ENCODE measurements around the gene MACC1. TPM values are rescaled to one million over a fixed set of nuclear protein-coding genes. Genes with fewer than 3 reads are reported as not detected.

Gene MACC1
- total and polyA plus RNA-seq, 4 donors = 2.8 to 45.2 (median 14.7) TPM

DNA sequence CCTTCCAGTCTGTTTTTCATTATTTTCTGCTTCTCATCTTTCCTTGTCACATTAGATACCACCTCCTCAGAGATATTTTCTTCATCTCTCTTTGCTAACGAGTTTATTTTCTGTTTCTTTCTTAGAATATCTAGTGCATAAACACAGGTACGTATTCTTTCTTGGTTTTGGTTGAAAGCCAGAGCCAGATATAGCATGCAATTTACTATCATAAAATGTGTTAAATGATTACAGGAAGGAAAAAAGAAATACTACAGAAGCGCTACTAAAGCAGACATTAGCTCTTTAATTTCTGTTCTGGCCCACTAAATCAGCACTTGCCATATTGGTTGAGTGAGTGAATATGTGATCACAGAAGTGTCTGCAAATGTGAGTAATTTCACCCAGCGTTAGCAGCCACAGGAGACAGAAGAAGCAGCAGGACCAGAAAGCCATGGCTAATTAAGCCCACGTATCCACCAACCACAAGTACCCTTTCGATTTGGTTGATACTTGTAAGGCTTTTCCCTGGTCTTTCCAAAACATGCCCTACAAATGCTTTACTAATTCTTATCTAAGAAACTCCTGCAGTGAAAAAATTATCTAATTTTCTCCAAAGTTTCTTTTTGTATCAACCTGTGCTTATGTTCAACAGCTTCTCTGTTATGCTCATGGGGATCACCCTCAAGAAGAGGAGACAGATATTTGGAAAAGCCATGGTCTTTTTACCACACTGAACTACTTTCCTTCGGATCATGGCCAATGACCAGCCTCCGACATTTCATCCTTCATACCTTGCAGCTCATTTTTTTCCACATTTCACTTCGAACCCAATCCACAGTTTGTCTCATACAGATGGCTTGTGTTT, 23.1 kb upstream of the MACC1 start:
- DNase-seq (no peak), ATAC-seq (ENCODE audit: insufficient read depth, low FRiP score) (no peak)
- 86 to 91% methylated on average over 9 of the region's 9 CpGs for WGBS, 2 donors
- Histone ChIP-seq H3K9me3 (ENCODE audit: control insufficient read depth in 4 of 4, insufficient read depth in 3 of 4, low read length in 3 of 4) (no peaks in the 10 kb centered on the region), H3K9ac (ENCODE audit: insufficient read depth in 1 of 2, low read length in 2 of 2) (no peak overlapping the region), H3K4me1 (ENCODE audit: control insufficient read depth in 5 of 5, insufficient read depth in 5 of 5, low read length in 5 of 5) (no peaks in the 10 kb centered on the region), H3K4me3 (no peak overlapping the region), H3K27me3 (ENCODE audit: control insufficient read depth in 3 of 3, insufficient read depth in 3 of 3, low read length in 2 of 3) (no peaks in the 10 kb centered on the region), H3K36me3 (ENCODE audit: control insufficient read depth in 4 of 4, insufficient read depth in 4 of 4, low read length in 4 of 4) (no peaks in the 10 kb centered on the region), H3K27ac (ENCODE audit: low read depth in 1 of 2, low read length in 1 of 2) (no peak overlapping the region)
- TF ChIP-seq, protein P1, sequence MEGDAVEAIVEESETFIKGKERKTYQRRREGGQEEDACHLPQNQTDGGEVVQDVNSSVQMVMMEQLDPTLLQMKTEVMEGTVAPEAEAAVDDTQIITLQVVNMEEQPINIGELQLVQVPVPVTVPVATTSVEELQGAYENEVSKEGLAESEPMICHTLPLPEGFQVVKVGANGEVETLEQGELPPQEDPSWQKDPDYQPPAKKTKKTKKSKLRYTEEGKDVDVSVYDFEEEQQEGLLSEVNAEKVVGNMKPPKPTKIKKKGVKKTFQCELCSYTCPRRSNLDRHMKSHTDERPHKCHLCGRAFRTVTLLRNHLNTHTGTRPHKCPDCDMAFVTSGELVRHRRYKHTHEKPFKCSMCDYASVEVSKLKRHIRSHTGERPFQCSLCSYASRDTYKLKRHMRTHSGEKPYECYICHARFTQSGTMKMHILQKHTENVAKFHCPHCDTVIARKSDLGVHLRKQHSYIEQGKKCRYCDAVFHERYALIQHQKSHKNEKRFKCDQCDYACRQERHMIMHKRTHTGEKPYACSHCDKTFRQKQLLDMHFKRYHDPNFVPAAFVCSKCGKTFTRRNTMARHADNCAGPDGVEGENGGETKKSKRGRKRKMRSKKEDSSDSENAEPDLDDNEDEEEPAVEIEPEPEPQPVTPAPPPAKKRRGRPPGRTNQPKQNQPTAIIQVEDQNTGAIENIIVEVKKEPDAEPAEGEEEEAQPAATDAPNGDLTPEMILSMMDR (IDR thresholded peaks at IDR 0.05; ENCODE audit: control extremely low read depth, extremely low read depth) = no peak

DNA sequence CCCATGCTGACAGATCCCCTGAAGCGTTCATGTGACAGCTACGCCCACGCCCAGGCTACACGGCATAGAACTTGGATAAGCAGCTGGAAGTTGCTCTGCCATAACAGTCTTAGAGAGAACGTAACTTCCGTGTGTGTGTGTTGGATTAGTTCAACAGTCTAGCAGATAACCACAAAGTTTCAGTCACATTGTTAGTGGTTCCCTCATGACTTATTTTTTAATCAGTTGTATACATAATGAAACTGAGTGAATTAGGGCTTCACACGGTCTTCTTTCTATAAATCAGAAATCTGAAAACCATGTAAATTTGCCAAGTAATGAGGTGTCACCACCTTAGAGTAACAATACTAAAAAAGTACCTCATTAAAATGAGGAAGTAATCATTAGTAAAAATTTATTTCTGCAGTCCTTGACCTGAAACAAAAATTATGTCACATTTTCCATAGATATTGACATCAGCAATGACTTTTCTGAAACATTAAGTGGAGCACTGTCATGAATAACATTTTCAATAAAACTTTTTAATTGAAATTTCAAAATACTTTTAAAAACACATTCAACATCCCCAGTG, 21.7 kb upstream of the MACC1 start:
- ATAC-seq (ENCODE audit: insufficient read depth, low FRiP score) (no peak), DNase-seq (no peak)
- H3K9me3 ChIP-seq (ENCODE audit: control insufficient read depth in 4 of 4, insufficient read depth in 3 of 4, low read length in 3 of 4) = no peaks in the 10 kb centered on the region
- no peak overlapping the region for H3K4me3 ChIP-seq
- WGBS, 2 donors = 50 to 64% methylated on average over 7 of the region's 7 CpGs
- TF ChIP-seq, protein P1 (IDR thresholded peaks at IDR 0.05; ENCODE audit: control extremely low read depth, extremely low read depth) = no peak
- no peak overlapping the region for H3K9ac ChIP-seq (ENCODE audit: insufficient read depth in 1 of 2, low read length in 2 of 2)
- no peaks in the 10 kb centered on the region for H3K27me3 ChIP-seq (ENCODE audit: control insufficient read depth in 3 of 3, insufficient read depth in 3 of 3, low read length in 2 of 3)
- H3K27ac ChIP-seq (ENCODE audit: low read depth in 1 of 2, low read length in 1 of 2) = no peak overlapping the region
- no peaks in the 10 kb centered on the region for H3K4me1 ChIP-seq (ENCODE audit: control insufficient read depth in 5 of 5, insufficient read depth in 5 of 5, low read length in 5 of 5)
- no peaks in the 10 kb centered on the region for H3K36me3 ChIP-seq (ENCODE audit: control insufficient read depth in 4 of 4, insufficient read depth in 4 of 4, low read length in 4 of 4)

DNA sequence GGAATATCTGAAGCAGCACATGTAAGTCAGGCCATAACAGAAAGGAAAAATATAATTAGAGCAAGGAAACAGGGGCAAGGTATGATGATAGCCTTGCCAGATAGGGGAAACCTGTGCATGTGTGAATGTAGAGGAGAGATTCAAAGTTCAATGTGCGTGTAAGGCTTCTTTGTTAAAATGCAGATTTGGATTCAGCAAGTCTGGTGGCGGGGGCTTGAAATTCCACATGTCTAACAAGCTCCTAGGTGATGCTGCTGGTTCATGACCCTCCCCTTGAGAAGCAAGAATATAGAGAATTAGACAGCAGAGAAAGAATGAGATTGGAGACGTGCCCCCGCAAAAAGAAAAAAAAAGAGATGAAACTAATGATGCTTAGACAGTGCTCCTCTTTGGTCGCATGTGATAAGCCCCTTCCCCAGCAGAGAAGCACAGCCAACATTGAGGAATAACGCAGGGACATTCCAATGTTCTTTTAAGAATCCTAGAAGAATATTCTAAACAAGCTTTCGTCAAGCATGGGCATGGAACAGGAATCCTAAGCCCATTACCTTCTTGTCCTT, 21.1 kb upstream of the MACC1 start:
- H3K4me1 ChIP-seq (ENCODE audit: control insufficient read depth in 5 of 5, insufficient read depth in 5 of 5, low read length in 5 of 5) = no peaks in the 10 kb centered on the region
- H3K4me3 ChIP-seq = no peak overlapping the region
- H3K9me3 ChIP-seq (ENCODE audit: control insufficient read depth in 4 of 4, insufficient read depth in 3 of 4, low read length in 3 of 4) = no peaks in the 10 kb centered on the region
- H3K9ac ChIP-seq (ENCODE audit: insufficient read depth in 1 of 2, low read length in 2 of 2) = no peak overlapping the region
- TF ChIP-seq, protein P1 (IDR thresholded peaks at IDR 0.05; ENCODE audit: control extremely low read depth, extremely low read depth) = no peak
- no peak for DNase-seq
- H3K36me3 ChIP-seq (ENCODE audit: control insufficient read depth in 4 of 4, insufficient read depth in 4 of 4, low read length in 4 of 4) = no peaks in the 10 kb centered on the region
- H3K27me3 ChIP-seq (ENCODE audit: control insufficient read depth in 3 of 3, insufficient read depth in 3 of 3, low read length in 2 of 3) = no peaks in the 10 kb centered on the region
- no peak overlapping the region for H3K27ac ChIP-seq (ENCODE audit: low read depth in 1 of 2, low read length in 1 of 2)
- no peak for ATAC-seq (ENCODE audit: insufficient read depth, low FRiP score)
- 90 to 96% methylated on average over 7 of the region's 7 CpGs for WGBS, 2 donors
